Coronary artery (tissue), 2 donors: Measurements from ENCODE around the gene IRF9.
A peak's percentile ranks its signal among the peaks of the same experiment; 100 is the strongest.

Experiments used
- DNase-seq: peaks from one replicate; pipeline ENCODE4 v3.0.0-alpha.2; 2017; ENCODE audit warnings: low spot score
- H3K27ac ChIP-seq, 2 donors: fragments of 200-600 bp; sonication (generic); one replicate each; pipeline ENCODE4 v1.5.1; 2016 to 2019
- H3K4me3 ChIP-seq: fragments of 200-600 bp; sonication (generic); 2 replicates; pipeline ENCODE4 v1.5.1; 2016; ENCODE audit warnings: mild to moderate bottlenecking, moderate library complexity
- CTCF ChIP-seq: fragments of 200-600 bp; sonication (generic); IDR thresholded peaks from one replicate; pipeline ENCODE4 v1.5.1; 2019; ENCODE audit warnings: antibody characterized with exemption

Gene IRF9

GRCh38 chr14:24136684-24137528, 24.2 kb upstream of the IRF9 start:
- peak overlapping the region; percentile 83 for H3K4me3 ChIP-seq
- H3K27ac ChIP-seq: peak overlapping the region; percentile 90 to 91
- no peak for DNase-seq
- TF ChIP-seq CTCF: no peak

DNA sequence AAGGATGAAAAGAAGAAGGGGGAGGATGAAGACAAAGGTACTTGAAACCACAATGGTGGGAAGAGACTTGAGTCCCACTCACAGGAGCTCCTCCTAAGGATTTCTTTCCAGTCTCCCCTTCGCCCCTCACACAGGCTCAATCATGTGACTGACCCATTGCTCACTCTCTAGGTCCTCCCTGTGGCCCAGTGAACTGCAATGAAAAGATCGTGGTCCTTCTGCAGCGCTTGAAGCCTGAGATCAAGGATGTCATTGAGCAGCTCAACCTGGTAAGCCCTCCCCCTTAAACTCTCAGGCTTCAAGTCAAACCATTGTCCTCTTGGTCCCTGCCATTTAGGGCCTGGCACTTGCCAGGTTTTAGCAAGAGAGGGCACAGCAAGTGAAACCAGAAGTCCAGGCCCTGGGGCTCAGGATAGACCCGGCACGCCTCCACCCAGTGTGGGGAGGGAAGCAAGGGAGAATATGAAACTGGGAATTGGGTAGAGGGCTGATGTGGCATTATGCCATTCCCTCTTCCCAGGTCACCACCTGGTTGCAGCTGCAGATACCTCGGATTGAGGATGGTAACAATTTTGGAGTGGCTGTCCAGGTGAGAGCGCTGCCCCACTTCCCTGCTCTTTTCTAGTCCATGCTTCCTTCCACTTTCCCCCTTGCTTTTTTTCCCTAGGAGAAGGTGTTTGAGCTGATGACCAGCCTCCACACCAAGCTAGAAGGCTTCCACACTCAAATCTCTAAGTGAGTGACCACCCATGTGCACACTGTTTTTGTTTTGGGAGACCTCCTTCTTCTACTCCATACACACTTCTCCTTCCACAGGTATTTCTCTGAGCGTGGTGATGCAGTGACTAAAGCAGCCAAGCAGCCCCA, 23.3 kb upstream of the IRF9 start:
- H3K27ac ChIP-seq: no peak overlapping the region
- no peak for DNase-seq
- no peak overlapping the region for H3K4me3 ChIP-seq
- no peak for TF ChIP-seq CTCF

GRCh38 chr14:24138396-24139271, 22.4 kb upstream of the IRF9 start:
- Histone ChIP-seq H3K4me3 (no peak overlapping the region), H3K27ac (peak overlapping the region in 1 of 2 donors; percentile 17)
- no peak for TF ChIP-seq CTCF
- no peak for DNase-seq

- Histone ChIP-seq H3K4me3 (no peak overlapping the region), H3K27ac (peak overlapping the region in 1 of 2 donors; percentile 17)
- no peak for TF ChIP-seq CTCF
- DNase-seq: no peak
These were observed 21.7 kb upstream of the IRF9 start for GRCh38 chr14:24139272-24139934.

GRCh38 chr14:24141097-24141880, 19.8 kb upstream of the IRF9 start, which contains the start of gene EMC9:
Gene EMC9, minus strand, starts transcription at chr14:24141591. Its CDS starts 287 bp downstream, at chr14:24141304.
- Histone ChIP-seq H3K4me3 (peak within 1 kb of the TSS; percentile 73), H3K27ac (peak within 1 kb of the TSS; percentile 88 to 91)
- peak; percentile 23 for TF ChIP-seq CTCF

More at GRCh38 chr14:24141097-24141880, 19.8 kb upstream of the IRF9 start, which contains the start of gene EMC9:
- peak; percentile 100 for DNase-seq
